CD8-positive, alpha-beta memory T cell (primary cell): Measurements from ENCODE around the gene DENND5A. TPM values are rescaled to one million over a fixed set of nuclear protein-coding genes. Genes with fewer than 3 reads are reported as not detected.

Experiments
- CTCF ChIA-PET: fragments of 350-600 bp; sonication (Branson Sonifier 250); formaldehyde crosslinking; loops from one replicate; lab custom pipeline; 2021; ENCODE audit warnings: antibody characterized with exemption; lab: Charles Lee
- POLR2A ChIA-PET: fragments of 350-600 bp; sonication (Branson Sonifier 250); formaldehyde crosslinking; loops from one replicate; lab custom pipeline; 2021; ENCODE audit warnings: antibody characterized with exemption; lab: Charles Lee
- DNase-seq, 5 donors: peaks; one replicate each; pipeline versions ENCODE4 v3.0.0 to v3.0.0-alpha.2; 2020 to 2022; ENCODE audit warnings: mixed read lengths in 1 of 5
- H3K27ac ChIP-seq: one replicate; pipeline ENCODE4 v1.7.0; 2013; ENCODE audit warnings: low read depth, mild to moderate bottlenecking, low read length, moderate library complexity
- H3K27me3 ChIP-seq: 2 replicates; pipeline ENCODE4 v1.7.0; 2013; ENCODE audit warnings: low read length, mild to moderate bottlenecking; ENCODE audit not compliant: insufficient read depth, poor library complexity, severe bottlenecking
- H3K36me3 ChIP-seq: 2 replicates; pipeline ENCODE4 v1.7.0; 2013; ENCODE audit warnings: mild to moderate bottlenecking, low read length, moderate library complexity; ENCODE audit not compliant: insufficient read depth
- H3K4me1 ChIP-seq: 2 replicates; pipeline ENCODE4 v1.7.0; 2013; ENCODE audit warnings: mild to moderate bottlenecking, low read length, moderate library complexity; ENCODE audit not compliant: insufficient read depth
- H3K4me3 ChIP-seq: 2 replicates; pipeline ENCODE4 v1.7.0; 2013; ENCODE audit warnings: mild to moderate bottlenecking, low read length
- H3K9me3 ChIP-seq: 2 replicates; pipeline ENCODE4 v1.7.0; 2013; ENCODE audit warnings: mild to moderate bottlenecking, low read length
- H3K27ac Mint-ChIP-seq, 8 donors: one replicate each; pipeline ENCODE4 v1.8.0; 2020 to 2021; ENCODE audit warnings: mixed read lengths in 8 of 8, mild to moderate bottlenecking in 6 of 8, inconsistent platforms in 3 of 8, moderate library complexity in 3 of 8
- H3K27me3 Mint-ChIP-seq, 2 donors: one replicate each; pipeline ENCODE4 v1.8.0; 2020 to 2021; ENCODE audit warnings: mixed read lengths in 2 of 2, mild to moderate bottlenecking in 1 of 2, moderate library complexity in 1 of 2
- H3K36me3 Mint-ChIP-seq, 3 donors: one replicate each; pipeline ENCODE4 v1.8.0; 2020 to 2021; ENCODE audit warnings: mixed read lengths in 3 of 3, inconsistent platforms in 1 of 3, mild to moderate bottlenecking in 1 of 3
- H3K4me1 Mint-ChIP-seq, 3 donors: one replicate each; pipeline ENCODE4 v1.8.0; 2020 to 2021; ENCODE audit warnings: mixed read lengths in 3 of 3, inconsistent platforms in 1 of 3, mild to moderate bottlenecking in 1 of 3
- H3K4me3 Mint-ChIP-seq, 7 donors: one replicate each; pipeline ENCODE4 v1.8.0; 2020 to 2021; ENCODE audit warnings: mixed read lengths in 7 of 7, mild to moderate bottlenecking in 6 of 7, moderate library complexity in 4 of 7, inconsistent platforms in 2 of 7
- H3K9me3 Mint-ChIP-seq, 5 donors: one replicate each; pipeline ENCODE4 v1.8.0; 2020 to 2022; ENCODE audit warnings: mixed read lengths in 5 of 5, mild to moderate bottlenecking in 3 of 5, moderate library complexity in 2 of 5, inconsistent platforms in 1 of 5
- polyA plus RNA-seq: library from polyadenylated mRNA; unstranded; fragments of 300-500 nt; fragmentation: Illumina TruSeq; gene quantifications from one replicate; pipeline ENCODE4 v1.2.3, GENCODE V29; 2021
- total RNA-seq, 2 experiments: library from RNA; stranded (reverse); gene quantifications; one replicate each; pipeline ENCODE4 v1.2.3, GENCODE V29; 2021

The DENND5A gene
- total and polyA plus RNA-seq, 3 experiments from 2014 or later = 13.1 to 27.9 (median 25.8) TPM

- no peak overlapping the region for H3K27ac ChIP-seq
- Mint-ChIP-seq H3K36me3 (no peaks in the 10 kb centered on the region), H3K4me1 (peaks cover 3 to 18% (median 5%) of the 10 kb centered on the region in 3 donors), H3K4me3 (peak overlapping the region in 5 of 7 donors; percentile 20 to 55 (median 53)), H3K27ac (peak overlapping the region in 1 of 8 donors; percentile 61), H3K9me3 (no peaks in the 10 kb centered on the region), H3K27me3 (peaks cover 37 to 75% of the 10 kb centered on the region in 2 donors)
- no peak for DNase-seq
- H3K27me3 ChIP-seq = peaks cover 16% of the 10 kb centered on the region
- no peaks in the 10 kb centered on the region for H3K9me3 ChIP-seq
- no peaks in the 10 kb centered on the region for H3K36me3 ChIP-seq
- no peaks in the 10 kb centered on the region for H3K4me1 ChIP-seq
- CTCF ChIA-PET = no interaction called here
- H3K4me3 ChIP-seq = no peak overlapping the region
- POLR2A ChIA-PET = no interaction called here
These were observed 174.6 kb downstream of the DENND5A start for GRCh38 chr11:9090488-9091043.

GRCh38 chr11:9089636-9090035 lies 175.5 kb downstream of the DENND5A start:
- POLR2A ChIA-PET = no interaction called here
- Histone ChIP-seq H3K4me1 (no peaks in the 10 kb centered on the region), H3K9me3 (no peaks in the 10 kb centered on the region), H3K27me3 (peaks cover 16% of the 10 kb centered on the region), H3K4me3 (no peak overlapping the region), H3K36me3 (no peaks in the 10 kb centered on the region), H3K27ac (no peak overlapping the region)
- Mint-ChIP-seq H3K27ac (no peak overlapping the region), H3K27me3 (peaks cover 42 to 72% of the 10 kb centered on the region in 2 donors), H3K4me1 (peaks cover 3 to 18% (median 5%) of the 10 kb centered on the region in 3 donors), H3K36me3 (no peaks in the 10 kb centered on the region), H3K4me3 (no peak overlapping the region), H3K9me3 (no peaks in the 10 kb centered on the region)
- no peak for DNase-seq
- CTCF ChIA-PET = no interaction called here

GRCh38 chr11:9089061-9089460 lies 176.1 kb downstream of the DENND5A start:
- no peaks in the 10 kb centered on the region for H3K9me3 ChIP-seq
- H3K9me3 Mint-ChIP-seq = no peaks in the 10 kb centered on the region
- no peaks in the 10 kb centered on the region for H3K36me3 Mint-ChIP-seq
- H3K4me1 ChIP-seq = no peaks in the 10 kb centered on the region
- ChIA-PET POLR2A (no interaction called here), CTCF (interaction anchor here (1.3 kb wide), 1 partner anchor 418 kb away, joined by 4 read pairs; no protein-coding TSS in a partner anchor)
- DNase-seq = no peak
- no peaks in the 10 kb centered on the region for H3K36me3 ChIP-seq
- no peak overlapping the region for H3K4me3 Mint-ChIP-seq
- peaks cover 3 to 18% (median 5%) of the 10 kb centered on the region in 3 donors for H3K4me1 Mint-ChIP-seq
- H3K27me3 Mint-ChIP-seq = peaks cover 44 to 71% of the 10 kb centered on the region in 2 donors
- H3K27me3 ChIP-seq = peaks cover 16% of the 10 kb centered on the region
- H3K27ac ChIP-seq = no peak overlapping the region
- H3K27ac Mint-ChIP-seq = no peak overlapping the region
- no peak overlapping the region for H3K4me3 ChIP-seq

Other genes with a start within 250 kb of the DENND5A start
- gene SCUBE2, start 173.8 kb downstream of the DENND5A start, total RNA-seq = under 1 TPM in 1 of 2 experiments, not detected in 1; 0.47 TPM
- not detected for gene SCUBE2, start 173.8 kb downstream of the DENND5A start, polyA plus RNA-seq
- gene TMEM41B, start 49.2 kb upstream of the DENND5A start, total RNA-seq = 10 to 100 TPM; 21.1 to 24.9 TPM
- 11.3 TPM for gene TMEM41B, start 49.2 kb upstream of the DENND5A start, polyA plus RNA-seq
- gene IPO7, start 119.3 kb upstream of the DENND5A start, total RNA-seq = 100 to 1,000 TPM; 150 to 169 TPM
- gene IPO7, start 119.3 kb upstream of the DENND5A start, polyA plus RNA-seq = 3.6 TPM
- 10 to 100 TPM; 33.0 to 39.8 TPM for gene ZNF143, start 195.7 kb upstream of the DENND5A start, total RNA-seq
- 33.3 TPM for gene ZNF143, start 195.7 kb upstream of the DENND5A start, polyA plus RNA-seq